SIG-M5 treated with dmso at 0.1 percent for 504 hours (cell line): Measurements from ENCODE around the gene ST8SIA6.
A peak's percentile ranks its signal among the peaks of the same experiment; 100 is the strongest.
"Not testable (repeated sequence)": the region's sequence is repeated elsewhere in the genome, so short reads cannot be mapped to it uniquely, and the experiment has no call there.

Experiments used
- DNase-seq: peaks from one replicate; lab custom pipeline; 2025; ENCODE audit not compliant: unreplicated experiment; lab: John Stamatoyannopoulos, UW

The ST8SIA6 gene

DNA sequence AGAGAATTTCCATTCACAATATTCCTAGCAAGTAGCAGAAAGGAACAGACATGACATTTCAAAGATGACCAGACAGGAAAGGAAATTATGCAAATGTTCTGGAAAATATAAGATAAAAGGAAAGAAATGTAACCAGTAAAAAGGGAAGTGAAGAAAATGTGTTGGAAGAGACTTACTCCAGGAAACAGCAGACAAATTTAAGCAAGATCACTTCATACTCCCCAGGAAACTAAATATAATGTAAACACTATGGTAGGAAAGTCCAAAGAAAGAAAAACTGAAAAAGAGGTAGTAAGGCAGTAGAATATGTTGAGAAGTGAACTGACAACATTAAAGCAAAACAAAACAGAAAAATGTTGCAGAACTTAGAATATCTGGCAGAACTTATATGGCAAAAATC lies 6.4 kb upstream of the ST8SIA6 start:
- DNase-seq, result peak; percentile 45

DNA sequence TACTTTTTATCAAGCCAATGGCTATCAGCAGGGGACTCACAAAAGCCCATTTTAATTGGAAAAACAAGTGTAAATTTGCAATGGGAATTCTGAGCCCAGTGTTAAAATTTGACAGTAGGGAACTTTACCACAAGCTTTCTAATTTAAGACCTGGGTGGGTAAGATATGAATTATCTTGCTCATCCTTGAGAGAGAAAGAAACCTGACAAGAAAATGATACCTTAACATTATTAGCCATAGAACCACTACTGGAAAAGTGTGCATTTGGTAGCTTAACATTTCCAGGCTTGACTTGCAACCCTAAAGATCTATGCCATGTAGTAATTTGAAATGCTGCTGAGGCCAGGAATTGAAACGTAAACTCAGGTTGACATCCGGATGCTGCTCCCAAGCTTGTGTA lies 2.7 kb upstream of the ST8SIA6 start:
- no peak for DNase-seq

DNA sequence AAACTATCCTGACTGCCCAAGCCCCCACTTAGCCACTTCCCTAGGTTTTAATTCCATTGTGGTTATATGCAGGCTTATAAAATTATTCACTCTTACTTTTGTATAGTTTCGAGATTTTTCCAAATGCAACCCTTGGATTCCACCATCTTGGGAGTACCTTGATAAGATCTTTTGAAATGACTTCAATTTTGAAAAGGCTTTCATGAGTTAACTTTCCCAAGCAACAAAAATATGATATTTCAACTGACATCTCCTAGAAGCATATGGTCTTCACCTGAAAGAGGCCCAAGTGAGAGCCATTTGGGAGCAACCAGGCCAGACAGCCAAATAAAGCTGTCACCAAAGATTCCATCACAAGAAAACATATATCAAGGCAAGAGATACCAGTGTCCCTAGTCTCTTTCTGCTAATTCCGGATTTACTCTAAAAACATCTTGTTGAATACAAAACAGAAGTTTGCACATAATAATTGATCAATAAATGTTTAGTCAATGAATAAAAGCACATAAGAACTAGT lies 1.7 kb upstream of the ST8SIA6 start:
- no peak for DNase-seq

DNA sequence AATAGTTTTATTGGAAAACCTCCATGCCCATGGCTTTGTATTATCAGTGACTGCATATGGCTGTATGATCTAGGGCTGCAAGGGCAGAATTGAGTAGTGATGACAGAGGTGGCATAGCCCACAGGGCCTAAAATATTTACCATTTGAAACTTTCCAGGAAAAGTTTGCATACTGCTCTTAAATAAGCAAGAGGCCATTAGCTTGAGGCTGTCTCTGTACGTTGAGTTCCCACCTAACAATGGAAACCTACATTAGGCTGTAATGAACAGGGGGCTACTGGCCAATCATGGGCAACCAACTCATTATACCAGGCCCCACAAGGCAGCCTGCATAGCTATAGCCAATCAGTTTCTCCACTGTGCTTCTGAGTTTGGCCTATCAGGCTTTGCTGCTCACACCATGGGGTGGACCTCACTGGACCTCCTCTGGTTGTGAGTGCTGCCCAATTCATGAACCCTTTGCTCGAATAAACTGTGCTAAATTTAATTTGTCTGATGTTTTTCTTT lies 673 bp upstream of the ST8SIA6 start:
- no peak for DNase-seq

DNA sequence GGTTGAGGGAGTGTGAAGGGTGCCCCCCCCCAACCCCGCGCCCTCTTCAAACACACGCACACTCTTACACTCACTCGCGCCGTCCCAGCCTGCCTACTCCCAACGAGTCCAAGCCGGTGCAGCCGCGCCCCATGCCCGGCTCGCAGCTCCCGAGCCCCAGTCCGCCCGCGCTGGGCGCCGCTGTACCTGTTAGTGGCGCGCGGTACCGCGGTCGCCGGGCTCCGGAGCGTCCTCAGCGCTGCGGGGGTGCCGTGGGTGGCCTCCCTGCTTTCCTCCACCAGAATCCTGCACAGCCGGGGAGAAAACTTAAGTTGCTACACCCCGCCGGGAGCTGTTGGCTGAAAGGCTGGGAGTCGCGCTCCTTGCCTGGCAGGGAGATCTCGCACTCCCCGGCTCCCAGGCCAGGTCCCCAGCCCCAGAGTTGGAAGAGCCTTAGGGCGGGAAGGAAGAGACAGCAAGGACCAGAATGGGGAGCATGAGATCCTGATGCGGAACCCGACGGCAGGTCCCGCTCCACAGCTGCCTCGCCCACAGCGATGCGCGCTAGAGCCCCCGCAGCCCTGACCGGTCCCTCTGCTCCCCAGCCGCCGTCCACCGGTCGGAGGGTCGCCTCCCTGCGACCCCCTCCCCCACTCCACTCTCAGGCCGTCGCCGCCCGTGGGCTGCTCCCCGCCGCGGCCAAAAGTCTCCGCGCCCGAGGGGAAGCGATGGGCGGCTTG lies 863 bp downstream of the ST8SIA6 start:
- DNase-seq, result no peak

DNA sequence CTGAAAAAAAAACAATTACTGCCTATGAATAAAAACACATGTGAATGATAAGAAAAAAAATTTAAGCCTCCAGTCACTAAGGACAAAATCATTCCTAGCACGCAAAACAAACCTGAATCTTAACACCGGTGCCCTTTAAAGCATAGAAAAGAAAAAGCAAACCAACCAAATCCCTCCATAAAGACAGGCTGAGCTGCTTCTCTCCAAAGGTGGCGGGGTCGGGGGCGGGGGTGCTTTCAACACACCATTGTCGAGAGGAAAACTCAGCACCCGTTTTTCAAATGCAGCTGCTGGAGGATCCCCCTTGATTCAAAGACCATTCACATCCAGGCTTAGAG lies 1.4 kb downstream of the ST8SIA6 start:
- no peak for DNase-seq

DNA sequence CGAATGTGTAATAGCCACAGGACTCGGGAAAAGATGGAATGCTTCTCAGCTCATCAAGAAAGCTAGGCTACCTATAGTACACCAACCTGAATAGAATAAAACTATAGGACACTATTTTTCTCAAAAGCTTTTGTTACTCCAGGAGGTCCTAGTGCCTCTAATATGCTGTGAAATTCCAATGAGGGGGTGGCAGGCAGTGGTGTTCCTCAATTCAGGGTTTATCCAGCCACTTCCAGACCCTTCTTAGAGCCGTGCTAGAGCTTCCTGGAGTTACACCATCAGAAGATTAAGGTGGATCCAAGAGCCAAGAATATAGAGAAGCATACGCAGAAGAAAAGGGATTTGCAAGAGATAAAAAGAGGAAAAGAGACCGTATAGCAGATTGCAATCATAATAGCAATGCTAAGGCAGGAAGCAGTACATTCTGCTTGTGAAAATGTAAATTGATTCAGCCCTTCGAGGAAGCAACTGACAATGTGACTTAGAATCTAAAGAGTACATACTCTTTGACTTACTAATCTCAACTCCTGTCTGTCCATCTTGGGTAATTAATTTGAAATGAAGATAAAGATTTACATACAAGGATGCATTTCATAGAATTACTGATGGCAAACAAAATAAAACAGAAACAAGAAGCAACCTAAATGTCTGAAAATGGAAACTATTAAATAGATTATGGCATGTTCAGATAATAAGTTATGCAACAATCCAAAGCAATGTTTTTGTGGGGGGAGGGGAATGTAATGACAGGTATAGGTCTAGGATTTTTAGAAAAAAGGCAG lies 2.1 kb downstream of the ST8SIA6 start:
- DNase-seq, result no peak

DNA sequence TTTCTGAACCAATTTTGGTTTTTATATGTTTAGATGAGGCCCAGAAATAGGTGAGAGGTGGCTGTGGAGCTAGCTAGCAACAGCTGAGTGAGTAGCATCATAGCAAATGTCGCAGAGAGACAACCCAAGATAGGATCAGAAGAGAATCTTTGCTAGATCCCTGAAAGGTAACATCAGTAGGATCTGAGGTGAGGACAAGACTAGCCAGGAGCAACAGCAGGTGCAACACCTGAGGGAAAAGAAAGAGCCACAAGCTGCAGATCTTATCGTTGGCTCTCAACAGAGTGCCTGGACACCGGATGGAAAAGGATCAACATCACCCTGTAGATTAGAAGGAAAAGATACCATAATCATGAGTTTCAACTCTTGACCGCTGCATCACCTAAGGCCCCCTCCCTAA lies 4.4 kb downstream of the ST8SIA6 start:
- no peak for DNase-seq

DNA sequence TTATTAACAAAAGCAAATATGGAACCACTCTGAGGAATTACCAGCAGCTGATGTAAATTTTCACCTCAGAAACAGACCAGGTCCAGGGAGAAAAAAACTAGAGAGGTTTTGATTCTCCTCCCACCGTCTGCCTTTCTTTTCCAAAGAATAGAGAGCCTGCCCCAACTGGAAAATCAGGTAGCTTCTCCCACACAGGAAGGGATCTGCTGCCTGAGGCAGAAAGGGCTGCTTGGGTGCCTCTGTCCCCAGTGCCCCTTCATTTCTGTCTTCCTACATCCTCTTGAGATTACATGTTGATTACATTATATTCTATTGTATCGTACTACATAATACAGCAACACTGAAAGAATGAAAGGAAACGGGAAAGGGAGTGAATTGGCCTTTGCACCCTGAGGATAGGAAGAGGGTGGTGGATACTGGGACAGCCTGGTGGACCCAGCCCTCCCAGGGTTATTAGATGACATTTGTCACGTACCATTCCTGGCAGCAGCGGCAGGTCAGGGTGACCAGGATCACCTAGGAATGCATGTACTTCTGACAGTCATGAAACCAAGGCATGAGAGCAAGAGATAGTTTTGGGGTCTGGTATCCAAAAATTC lies 8.9 kb downstream of the ST8SIA6 start:
- no peak for DNase-seq

DNA sequence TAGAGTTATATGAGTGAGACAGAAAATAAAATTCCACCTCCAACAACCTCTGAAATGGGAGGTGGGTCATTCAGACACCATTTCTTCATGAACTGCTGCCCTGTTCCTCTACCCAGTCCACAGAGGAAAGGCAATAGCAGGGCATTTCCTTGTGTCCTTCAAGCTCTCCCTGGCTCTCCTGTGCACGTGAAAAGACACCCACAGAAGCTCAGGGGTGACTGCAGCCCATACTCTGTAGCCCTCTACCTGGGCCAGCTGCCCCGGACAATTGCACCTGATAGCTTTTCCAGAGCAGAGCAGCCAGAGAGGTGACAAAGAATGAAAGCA lies 10.0 kb downstream of the ST8SIA6 start:
- no peak for DNase-seq

DNA sequence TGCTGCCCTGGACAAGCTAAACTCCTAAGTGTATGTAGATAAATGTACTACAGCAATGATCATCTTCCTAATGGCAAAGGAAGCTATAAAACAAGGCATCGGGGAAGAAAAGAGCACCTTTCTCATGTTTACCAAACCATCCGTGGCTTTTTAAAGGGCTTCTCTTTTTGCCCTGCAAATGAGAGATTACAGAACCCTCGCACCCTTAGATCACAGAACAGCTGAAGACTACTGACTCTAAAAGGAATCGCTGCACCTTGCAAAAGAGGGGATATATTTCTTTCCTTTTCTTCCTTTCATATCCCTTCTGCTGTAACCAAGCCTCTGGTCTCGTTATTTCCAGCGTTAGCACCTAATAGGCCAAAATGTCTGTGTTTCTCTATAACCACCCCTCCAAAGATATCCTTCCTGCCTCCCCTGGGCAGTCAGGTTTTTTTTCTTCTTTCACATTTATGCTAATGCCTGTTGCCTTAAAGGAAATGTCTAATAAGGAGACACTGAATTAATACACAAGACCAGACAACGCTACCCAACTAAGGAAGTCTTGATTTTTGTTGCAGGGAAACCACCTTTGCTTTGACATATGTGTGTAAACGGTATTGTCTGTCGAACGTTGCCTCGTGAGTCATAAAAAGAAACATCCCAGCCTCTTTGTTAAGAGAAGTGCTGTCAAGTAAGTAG lies 10.5 kb downstream of the ST8SIA6 start:
- no peak for DNase-seq

DNA sequence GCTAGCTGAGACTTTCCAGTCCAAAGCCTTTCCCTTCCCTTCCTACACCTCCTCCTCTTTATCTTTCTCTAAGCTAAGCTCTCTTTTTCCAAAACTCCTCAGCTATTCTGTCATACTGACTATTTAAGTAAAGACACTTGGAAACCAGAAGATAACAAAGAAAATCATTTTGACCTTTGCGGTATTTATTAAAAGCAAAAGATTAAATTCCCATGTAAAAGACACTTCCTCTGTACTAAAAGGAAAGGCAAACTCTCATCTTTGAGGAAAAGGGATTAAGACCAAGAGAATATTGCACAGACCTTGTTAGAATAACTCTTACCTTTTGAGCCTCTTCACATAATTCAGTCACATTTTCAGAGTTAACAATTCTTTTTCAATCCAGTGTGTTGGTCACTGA lies 15.8 kb downstream of the ST8SIA6 start:
- no peak for DNase-seq

DNA sequence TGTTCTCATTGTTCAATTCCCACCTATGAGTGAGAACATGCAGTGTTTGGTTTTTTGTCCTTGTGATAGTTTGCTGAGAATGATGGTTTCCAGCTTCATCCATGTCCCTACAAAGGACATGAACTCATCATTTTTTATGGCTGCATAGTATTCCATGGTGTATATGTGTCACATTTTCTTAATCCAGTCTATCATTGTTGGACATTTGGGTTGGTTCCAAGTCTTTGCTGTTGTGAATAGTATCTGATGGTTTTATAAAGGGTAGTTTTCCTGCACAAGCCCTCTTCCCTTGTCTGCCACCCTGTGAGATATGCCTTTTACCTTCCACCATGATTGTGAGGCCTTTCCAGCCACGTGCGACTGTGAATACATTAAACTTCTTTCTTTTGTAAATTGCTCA lies 17.8 kb downstream of the ST8SIA6 start:
- not testable (repeated sequence) for DNase-seq

DNA sequence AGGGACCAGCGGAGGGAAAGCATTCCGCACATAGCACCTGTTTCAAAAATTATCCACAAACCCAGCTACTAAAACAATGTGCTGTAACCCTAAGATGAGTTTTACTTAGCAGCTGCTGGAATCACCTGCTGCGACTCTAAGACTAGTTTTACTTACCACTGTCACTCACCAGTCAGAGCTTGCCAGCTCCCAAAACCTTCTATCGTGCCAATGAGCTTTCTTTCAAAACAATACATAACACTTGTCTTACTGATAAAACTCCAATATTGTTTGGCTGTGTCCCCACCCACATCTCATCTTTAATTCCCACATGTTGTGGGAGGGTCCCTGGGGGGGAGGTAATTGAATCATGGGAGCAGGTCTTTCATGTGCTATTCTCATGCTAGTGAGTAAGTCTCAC lies 18.4 kb downstream of the ST8SIA6 start:
- no peak for DNase-seq

DNA sequence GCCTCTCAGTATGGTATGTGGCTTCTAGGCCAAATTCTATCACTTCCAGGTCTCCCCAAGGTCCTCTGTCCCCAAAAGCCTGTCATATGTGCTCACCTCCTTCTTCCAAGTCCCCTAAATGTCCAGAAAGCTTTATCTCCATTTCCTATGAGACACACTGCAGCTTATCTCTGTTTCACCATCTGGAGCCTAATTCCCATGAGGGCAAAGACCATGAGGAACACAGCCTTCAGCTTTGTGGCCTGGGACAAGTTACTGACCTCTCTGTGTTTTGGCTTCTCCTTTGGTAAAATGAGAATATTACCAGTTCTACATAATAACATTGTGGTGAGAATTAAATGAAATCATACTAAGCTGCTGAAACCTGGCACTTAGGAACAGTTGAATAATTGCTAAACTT lies 19.2 kb downstream of the ST8SIA6 start:
- no peak for DNase-seq

DNA sequence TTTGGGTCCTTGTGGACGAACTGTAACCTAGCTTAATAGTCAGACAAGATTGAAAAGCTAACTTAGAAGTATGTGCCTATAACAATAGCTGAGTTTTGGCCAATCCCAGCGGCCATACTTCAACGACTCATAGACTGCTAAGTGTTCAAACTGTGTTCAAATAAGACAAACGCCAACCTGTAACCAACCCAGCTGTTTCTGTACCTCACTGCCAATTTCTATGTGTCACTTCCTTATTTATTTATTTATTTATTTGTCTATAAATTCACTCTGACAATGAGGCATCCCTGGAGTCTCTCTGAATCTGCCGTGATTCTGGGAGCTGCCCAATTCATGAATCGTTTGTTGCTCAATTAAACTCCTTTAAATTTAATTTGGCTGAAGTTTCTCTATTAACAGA lies 21.7 kb downstream of the ST8SIA6 start:
- no peak for DNase-seq

DNA sequence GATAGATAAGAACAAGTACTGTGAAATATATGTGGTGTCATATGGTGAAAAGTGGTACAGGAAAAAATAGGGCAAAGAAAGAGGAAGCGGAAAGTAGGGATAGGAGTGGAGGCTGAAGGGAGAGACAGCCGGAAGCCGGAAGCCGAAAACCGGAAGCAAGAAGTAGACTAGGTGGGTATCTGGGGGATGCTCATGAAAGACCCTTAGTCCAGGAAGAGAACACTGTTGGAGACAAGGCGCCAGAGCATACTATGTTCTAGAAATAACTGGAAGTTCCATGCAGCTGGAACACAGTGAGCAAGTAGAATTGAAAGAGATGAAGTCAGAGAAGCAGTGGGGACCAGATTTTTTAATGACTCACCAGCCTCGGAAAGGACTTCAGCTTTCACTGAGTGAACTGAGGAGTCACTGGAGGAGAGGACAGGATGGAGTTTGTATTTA lies 22.5 kb downstream of the ST8SIA6 start:
- DNase-seq, result no peak

DNA sequence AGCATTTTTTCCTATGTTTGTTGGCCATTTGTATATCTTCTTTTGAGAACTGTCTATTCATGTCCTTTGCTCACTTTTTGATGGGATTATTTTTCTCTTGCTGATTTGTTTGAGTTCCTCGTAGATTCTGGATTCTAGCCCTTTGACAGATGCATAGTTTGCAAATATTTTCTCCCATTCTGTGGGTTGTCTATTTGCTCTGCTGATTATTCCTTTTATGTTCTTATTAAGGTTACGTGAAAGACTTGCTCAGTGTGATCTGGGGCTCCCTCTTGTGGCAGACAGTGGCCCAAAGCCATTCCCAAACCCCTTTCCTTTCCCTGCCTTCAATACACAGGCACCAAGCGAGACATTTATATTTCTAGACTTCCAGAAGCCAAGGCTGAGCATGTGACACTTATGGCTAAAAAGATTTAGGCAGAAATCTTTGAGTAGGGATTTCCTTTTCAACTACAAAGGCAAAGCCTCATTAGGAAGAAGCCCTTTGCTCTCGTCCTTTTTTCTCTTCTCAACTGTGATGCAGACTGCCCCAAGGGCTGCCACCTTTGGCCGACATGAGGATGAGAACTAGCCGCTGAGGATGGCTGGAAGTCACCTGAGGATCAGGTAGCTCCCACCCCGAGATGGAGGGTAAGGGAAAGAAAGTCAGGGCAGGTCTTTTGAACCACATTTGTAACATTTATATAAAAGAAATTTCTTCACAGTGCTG lies 23.6 kb downstream of the ST8SIA6 start:
- DNase-seq, result peak; percentile 10

DNA sequence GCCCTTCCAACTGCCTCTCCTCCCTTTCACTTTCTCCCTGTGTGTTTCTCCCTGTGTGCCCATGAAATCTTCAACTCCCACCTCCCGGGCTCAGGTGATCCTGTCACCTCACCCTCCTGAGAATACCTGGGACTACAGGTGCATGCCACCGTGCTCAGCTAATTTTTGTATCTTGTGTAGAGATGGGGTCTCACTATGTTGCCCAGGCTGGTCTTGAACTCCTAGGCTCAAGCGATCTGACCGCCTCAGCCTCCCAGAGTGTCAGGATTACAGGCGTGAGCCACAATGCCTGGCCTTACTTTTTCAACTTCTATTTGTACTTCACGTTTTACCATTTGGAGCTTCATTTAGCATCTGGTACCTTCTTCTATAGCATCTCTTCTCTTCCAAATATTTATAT lies 24.9 kb downstream of the ST8SIA6 start:
- no peak for DNase-seq

DNA sequence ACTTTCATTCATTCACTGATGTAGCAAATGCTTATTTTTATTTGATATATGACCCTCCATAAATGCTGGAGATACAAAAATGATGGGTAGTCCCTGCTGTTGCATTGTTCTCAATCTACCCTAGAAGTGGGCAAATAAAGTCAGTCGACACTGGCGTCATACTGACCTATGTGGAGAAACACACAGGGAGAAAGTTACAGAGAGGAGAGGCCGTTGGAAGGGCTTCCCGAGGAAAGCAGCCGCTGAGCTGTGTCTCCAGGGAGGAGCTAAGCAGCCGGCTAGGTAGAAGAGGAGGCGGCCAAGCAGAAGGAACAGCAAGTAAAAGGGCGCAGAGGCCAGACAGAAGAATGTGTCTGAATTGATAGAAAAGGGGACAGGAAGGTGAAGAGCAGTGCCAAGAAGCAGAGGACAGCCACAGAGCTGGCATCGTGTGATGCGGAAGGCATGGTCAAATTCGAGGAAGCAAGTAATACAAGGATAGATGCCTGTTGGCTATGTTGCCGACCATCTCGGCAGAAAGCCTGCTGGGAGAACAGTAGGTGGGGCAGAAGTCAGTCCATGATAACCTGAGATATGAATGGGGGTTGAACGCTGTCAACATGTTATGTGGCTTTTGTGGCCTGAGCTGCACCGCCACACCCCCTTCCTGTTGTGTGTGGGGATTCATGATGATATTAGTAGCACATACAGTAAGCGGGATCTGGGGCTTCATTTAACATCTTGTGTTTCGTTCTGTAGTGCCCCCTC lies 25.9 kb downstream of the ST8SIA6 start:
- no peak for DNase-seq
